HTR-8/SVneo (cell line): ENCODE results near the gene NGF.

Source experiments
- DNase-seq: peaks from one replicate; pipeline ENCODE4 v3.0.0; 2011; ENCODE audit warnings: low spot score, mixed read lengths; ENCODE audit not compliant: insufficient read length
- FAIRE-seq: peaks from 2 replicates; lab custom pipeline; 2011; peaks lifted over from hg19 to GRCh38; lab: Jason Lieb, UNC

Gene NGF

DNA sequence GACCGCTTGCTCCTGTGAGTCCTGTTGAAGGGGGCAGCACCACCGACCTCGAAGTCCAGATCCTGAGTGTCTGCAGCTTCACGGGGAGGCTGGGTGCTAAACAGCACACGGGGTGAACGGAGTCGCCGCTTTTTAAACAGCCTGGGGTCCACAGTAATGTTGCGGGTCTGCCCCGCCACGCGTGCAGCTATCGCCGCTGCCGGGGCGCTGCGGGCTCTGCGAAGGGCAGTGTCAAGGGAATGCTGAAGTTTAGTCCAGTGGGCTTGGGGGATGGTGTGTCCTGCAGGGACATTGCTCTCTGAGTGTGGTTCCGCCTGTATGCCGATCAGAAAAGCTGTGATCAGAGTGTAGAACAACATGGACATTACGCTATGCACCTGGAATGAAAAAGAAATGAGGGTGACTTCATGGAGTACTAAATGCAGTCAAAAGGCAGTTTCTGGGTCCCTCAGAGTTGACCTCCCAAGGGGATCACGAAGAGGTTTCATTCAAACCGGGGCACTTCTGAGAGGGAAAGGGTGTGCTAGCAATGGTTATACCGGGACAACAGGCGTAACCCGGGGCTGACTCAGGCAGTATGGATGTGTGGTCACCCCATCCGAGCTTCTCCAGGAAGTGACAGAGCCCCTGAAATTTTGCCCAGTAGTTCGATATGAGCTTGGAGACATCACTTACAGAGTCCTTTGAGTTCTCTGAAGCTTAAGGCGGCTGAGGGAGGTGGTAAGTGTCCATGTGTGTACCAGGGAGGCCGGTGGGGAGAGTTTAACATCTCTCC is 51.4 kb downstream of the NGF start:
- FAIRE-seq (no peak), DNase-seq (no peak)

DNA sequence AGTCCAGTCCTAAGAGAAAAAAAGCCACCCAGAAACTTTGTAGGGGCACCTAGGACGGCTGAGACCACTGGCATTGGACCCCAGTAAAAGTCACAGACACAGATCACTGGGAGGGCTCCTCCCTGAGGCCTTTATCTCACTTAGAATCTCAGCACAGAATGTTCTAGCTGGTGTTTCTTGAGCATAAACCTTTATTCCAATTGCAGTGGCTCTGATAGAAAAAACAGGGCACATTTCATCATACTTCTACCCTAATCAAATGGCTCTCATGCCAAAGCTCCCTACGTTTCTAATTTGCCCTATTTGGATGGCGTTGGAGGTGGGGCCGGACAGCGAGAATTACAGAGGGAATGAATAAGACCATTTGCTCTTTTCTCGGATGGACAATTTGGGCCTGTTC is 53.8 kb downstream of the NGF start:
- DNase-seq (no peak), FAIRE-seq (no peak)

DNA sequence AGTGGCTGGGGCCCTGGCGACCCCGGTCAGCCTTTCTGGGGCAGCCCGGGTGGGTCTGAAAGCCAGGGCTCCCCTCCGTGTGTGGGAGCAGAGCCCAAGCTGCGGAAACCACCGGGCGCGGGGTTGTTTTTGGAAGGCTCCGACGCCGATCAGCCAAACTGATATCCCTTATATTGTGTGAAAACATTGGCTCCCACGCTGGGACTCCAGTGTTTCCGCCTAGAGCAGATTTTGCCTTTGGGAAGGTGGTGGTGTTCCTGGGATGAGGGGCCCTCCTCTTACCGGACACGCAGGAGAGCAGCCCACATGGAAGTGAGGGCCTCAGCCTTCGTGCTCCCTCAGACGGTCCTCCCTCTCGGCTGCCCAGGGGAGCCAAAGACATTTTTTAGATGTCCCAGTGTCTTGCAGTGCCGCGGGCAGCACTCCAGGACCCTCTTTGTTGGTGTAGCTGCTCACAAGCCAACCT is 54.3 kb downstream of the NGF start:
- DNase-seq (no peak), FAIRE-seq (no peak)

DNA sequence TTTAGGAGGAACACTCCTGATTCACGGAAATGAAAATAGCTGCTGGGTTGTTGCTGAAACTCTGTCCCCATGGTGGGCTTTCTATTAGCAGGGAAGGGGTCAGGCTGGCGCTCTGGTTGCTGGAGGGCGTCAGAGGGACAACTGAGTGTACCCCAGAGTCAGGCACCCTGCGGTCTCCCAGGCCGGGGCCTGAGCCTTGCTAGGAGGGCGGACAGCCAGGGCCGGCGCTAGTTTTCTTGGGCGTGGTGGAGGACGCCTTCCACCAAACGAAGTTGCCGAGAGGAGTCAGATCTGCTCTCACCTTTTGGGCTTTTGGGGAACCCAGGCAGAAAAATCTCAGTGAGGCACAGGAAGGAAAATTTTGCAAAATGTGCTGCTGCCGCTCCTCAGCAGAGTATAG is 54.8 kb downstream of the NGF start:
- FAIRE-seq (no peak), DNase-seq (no peak)

DNA sequence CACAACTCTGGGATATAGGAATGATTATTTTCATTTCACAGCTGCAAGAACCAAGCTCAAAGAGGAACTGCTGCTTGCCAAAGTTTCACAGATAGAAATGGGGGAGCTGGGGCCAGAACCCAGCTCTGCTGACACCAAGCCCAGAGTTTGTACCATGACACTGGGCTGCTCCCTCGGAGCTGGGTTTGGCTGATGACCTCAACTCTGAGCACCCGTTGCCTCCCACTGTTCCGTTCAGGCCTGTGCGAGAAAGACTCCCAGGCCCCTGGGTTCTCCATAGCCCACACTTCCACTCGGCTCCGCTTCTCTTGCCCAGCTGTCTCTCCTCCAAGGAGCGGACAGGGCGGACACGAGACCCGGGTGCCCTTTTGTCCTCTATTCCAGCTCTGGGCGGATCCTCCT is 55.2 kb downstream of the NGF start:
- FAIRE-seq (no peak), DNase-seq (no peak)

DNA sequence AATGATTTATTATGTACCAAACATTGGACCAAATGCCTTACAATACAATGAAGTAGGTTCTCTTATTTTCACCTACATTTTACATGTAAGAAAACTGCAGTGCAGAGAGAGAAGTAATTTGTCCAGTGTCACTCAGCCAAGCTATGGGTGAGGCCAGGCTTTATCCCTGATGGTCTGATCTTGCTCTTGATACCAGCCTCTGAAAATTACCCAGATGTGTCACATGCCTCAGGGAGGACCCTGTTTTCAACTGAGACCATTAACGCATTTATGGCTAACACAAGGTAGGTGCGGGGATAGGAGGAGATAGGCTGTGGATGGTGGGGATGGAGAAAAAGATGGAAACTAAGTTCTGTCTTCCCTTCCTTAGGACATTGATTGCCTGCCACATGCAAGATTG is 56.9 kb downstream of the NGF start:
- FAIRE-seq: no peak
- no peak for DNase-seq

DNA sequence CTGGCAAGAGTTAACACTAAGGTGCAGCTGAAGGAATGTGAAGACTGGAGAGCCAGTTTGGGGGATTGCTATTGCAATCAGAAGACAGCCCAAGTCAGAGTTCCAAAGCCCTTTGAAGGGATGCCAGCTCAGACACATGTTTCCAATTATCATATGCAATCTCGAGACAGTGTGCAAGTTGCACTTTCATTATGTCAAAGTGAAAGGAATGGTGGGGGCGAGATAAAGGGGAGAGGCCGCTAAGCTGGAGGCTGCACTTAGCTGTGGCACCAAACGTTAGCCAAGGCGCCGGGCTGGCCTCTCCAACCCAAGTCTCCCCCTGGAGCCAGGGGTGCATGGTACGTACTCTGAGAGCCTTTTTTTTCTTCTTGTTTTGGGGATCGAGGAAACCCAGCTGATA is 58.0 kb downstream of the NGF start:
- DNase-seq: no peak
- FAIRE-seq: no peak

DNA sequence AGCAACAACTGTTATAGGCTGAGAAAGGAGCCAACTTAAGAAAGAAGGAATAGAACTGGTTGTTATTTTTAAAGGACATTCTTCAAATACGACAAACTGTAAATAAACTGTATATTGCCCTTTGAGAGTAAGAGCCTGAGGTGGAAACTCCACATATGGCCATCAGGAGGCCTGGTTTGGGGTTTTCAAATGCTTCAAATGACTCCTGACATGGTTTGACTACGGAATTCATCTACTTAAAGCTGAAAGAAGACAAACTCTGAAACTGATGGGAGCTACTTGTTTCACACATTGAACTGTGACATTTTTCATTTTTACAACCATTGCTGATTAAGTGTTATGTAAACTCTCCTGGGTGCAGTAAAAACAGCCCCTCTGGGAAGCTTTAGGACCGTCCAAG is 59.8 kb downstream of the NGF start:
- no peak for FAIRE-seq
- no peak for DNase-seq

DNA sequence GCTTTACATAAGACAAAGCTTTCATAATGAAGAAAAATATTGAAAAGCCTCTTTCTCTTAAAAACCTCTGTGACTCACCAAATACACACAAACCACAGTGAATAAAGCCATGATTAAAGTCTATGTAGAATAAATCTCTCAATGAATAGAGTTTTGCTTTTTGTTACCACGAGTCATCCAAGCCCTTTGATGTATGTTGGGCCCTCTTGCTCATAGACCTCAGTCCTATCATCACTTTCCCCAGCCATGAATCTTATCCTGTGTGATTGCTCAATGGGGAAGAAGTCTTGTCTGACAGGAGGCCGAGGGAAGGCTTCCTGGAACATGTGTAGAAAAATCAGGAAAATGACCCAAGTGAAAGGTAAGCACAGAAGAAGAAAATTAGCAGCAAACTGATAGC is 60.8 kb downstream of the NGF start:
- no peak for FAIRE-seq
- DNase-seq: no peak

DNA sequence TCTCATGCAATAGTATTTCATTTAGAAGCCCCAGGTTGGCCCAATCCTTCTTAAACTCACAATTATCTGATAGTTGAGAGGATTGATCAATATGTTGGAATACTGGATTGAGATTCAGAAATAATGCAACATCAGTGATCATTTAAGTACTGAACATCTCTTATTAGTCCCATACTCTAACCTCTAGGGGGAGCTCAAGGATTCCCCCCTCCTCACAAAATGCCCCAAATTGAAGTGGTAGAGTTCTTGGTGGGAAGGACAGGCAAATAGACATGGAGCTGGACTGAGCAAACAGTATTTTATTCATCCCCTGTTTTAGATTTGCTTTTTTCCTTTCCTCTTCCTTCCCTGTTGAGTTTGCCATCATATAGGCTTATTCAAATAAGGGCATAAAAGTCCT is 62.8 kb downstream of the NGF start:
- FAIRE-seq (no peak), DNase-seq (peak; percentile 5)

DNA sequence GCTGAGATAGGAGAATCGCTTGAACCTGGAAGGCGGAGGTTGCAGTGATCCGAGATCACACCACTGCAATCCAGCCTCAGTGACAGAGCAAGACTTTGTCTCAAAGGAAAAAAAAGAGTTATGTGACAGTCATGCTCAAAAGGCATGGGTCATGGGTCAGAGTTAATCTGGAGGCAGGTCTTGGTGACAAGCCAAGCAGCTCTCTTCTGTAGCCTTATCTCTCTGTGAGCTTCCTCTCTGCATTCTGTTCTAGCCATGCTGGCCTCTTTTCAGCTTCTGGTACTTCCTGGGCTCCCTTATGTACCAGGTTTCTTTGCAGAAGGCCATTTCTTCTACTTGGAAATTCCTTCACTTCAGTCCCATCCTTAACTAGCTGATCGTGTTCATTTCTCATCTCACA is 63.6 kb downstream of the NGF start:
- DNase-seq (no peak), FAIRE-seq (no peak)

DNA sequence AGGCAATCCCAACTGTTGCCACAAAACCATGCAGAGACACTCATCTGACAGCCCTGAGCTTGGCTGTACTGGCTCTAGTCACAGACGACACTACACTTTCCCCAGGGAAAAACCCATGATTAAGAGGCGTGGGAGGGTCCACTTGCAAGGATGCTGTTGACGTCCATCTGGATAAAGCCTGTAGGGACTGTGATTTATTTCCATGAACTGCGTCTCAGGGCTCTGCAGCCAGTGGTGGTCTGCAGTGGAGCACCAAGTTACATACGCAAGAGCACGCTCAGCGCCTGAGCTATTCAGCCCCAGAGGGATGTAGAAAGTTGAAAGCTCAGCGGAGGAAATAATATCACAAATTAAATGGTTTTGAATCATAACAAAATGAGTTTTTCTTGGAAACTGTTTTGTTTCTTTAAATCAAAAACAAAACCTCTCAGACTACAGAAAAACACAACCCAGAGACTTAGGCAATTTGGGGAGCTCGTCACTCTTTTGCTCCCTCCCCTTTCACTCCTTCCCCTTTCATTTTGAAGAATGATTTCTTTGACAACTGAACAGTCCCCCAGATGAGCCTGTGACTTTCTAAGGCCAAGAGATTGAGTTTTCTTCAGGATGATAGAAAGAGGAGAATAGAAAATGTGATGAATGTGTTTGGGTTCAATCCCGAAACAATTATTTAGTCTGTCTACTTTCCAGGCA is 71.2 kb downstream of the NGF start:
- no peak for FAIRE-seq
- DNase-seq: no peak

DNA sequence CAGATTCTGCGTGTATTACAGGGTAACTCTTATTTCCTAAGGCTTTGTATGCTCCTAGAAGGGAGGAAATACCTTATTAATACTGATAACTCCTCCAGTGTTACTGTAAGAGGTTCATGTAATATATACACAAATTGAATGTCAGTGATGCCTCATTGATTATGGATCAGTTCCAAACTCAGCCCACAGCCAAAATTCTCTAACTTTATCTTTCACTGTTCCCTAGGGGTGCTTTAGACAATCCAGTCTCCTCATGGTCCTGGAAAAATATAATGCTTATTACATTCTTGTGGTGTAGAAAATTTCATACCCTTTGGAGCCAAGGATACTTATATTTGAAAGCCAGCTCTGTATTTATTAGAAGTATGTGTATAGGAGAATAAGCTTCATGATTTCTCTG is 73.0 kb downstream of the NGF start:
- DNase-seq: no peak
- no peak for FAIRE-seq

DNA sequence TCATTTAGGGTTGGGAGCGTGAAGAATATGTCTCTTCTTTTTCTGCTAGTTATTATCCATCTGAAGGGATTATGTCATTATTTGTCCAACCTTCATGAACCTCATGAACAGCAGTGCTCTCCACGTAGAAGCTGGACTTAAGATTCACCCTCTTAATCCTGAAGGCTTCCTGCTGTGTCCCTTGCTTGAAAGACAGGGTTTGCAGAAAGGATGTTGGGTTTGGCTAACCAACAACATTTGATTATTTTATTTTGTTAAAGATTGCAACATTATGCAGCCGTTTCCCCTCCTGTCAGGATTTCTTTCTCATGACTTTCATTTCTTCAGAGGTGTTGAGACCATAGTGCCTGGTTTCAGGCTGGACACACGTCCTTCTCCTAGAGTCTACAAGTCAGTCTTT is 75.2 kb downstream of the NGF start:
- DNase-seq (no peak), FAIRE-seq (no peak)

DNA sequence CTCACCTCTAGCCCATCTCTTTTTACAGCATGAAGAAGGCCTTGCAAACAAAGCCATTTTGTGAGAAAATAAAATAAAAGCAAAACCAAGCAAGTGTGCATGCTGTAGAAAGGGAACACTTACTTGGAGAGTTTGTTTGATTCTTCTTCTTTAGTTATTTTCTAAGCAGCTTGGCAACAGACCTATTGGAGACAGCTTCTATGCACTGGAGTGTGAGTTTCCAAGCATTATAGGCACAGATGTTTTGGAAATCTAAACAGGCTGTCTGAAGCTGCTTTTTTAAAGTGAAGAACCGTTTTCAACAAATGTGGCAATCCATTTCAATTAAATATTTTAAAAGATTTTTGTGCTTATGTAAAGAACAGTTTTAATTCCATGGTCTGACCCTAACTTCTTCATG is 76.6 kb downstream of the NGF start:
- DNase-seq (no peak), FAIRE-seq (no peak)

DNA sequence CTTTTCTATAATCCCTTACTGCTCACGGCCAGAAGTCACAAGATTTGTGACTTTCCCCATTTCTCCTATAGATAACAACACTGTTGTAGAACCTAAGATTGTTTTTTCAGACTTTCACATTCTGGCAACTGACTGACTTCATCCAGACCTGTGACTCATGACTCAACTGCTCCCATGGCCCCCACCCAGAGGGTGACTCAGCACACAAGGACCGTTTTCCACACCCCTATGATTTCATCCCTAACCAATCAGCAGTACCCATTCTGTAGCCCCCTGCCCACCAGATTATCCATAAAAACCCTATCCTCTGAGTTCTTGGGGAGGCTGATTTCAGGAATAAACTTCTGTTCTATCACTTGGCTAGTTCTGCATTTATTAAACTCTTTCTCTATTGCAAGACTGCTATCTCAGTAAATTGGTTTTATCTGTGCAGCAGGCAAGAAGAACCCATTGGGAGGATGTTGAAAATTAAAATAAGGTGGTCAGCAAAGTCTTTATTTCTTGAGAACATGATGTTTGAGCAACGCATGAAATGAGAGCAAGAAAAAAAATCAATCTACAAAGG is 79.7 kb downstream of the NGF start:
- DNase-seq: no peak
- no peak for FAIRE-seq

DNA sequence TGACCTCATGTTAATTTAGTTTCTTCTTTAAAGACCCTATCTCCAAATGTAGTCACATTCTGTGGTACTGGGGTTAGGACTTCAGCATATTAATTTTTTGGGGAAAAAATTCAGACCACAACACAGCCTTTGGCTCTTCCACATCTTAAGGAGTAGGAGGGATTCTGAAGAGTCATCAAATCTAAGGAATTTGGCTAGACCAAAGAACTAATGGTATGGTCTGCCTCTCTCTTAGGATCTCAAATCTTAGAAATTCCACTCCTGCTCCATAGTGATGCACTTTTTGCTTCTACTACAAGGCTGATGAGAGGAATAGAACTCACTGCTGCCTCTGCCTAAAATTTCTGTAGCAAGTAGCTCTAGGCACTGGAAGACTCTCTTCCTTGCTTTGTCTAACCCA is 80.5 kb downstream of the NGF start:
- DNase-seq: no peak

DNA sequence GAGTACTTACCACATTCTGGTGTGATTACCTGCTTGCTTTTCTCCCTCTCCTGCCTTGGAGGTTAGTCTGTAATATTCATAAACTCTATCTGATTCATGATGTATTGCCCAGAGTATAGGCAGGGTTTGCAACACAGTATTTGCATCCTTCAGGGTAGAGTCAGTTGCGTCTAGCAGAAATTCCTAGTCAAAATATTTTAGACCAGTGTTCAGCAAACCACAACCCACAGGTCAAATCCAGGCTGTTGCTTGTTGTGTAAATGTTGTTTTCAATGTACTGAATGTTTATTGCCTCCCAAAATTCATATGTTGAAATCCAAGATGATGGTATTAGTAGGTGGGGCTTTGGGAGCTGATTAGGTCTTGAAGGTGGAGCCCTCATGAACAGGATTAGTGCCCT is 82.9 kb downstream of the NGF start:
- FAIRE-seq (no peak), DNase-seq (no peak)

More for the DNA sequence above, 80.5 kb downstream of the NGF start:
- FAIRE-seq: no peak

DNA sequence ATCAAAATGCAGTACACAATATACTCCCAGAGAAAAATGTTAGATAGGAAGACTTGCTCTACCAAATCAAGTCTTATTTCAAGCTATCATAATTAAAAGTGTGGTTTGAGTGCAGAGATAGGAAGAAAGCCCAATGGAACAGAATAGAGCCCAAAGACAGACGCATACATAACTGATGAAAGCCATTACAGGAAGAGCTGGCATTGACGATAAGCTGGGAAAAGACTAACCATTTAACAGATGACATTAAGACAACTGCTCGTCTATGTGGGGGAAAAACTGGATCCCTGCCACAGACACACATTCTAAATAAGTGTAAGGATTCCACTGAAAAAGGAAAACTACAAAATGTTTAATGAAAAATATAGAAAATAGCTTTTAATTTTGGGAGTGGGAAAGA is 85.5 kb downstream of the NGF start:
- DNase-seq (no peak), FAIRE-seq (no peak)

DNA sequence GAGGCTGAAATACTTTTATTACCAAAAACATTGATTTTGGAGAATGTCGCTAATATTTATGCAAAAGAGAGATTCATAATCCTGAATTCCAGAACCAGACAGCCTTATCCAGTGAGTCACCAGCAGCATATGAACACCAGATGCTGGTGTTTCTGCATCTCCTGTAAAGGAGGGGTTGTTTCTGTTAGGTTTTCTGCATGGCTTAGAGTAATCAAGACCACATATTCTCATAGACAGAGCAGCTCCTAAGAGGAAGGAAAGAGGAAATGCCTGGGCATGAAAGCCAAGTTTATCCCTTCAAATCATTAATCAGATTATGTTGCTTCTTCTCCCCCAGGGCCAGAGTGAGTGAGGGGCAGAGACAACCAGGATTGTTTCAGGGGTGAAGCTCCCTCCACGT is 86.2 kb downstream of the NGF start:
- FAIRE-seq (no peak), DNase-seq (peak; percentile 48)

DNA sequence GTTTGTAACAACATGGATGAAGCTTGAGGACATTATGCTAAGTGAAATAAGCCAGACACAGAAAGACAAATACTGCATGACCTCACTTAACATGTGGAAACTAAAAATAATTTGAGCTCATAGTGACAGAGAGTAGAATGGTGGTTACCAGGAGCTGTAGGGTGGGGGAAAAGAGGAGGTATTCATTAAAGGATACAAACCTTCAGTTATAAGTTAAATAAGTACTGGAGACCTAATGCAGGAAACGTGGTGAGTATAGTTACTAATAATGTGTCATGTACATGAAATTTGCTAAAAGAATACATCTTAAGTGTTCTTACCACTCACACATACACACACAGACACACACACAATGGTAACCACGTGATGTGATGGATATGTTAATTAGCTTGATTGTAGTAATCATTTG is 86.7 kb downstream of the NGF start:
- FAIRE-seq (peak; percentile 20), DNase-seq (no peak)

DNA sequence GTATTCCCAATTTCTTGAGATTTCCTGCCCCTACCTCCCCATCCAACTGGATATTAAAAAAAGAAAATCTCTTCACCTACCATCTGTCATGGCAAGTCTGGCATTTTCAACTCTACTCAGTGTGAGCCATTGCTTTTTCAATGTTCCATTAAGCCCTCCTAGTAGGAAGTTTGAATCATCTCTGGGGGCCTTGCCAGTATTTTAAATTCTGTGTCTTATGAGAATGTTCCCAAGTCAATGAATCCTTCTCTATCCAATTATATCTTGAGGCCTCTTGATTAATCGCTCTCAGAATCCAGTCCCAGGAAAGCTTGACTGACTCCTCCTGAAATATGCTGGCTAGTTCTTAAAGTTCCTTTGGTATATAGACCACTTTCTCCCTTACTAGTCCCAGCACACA is 91.5 kb downstream of the NGF start:
- DNase-seq (no peak), FAIRE-seq (no peak)
